CD4-positive, CD25-positive, alpha-beta regulatory T cell (primary cell): ENCODE results near the gene CD82. TPM values are rescaled to one million over a fixed set of nuclear protein-coding genes. Genes with fewer than 3 reads are reported as not detected.

ENCODE experiments used
- ATAC-seq, 2 donors: fragments of 150-1000 bp; cut with Tn5 transposase; one replicate each; pipeline ENCODE4 v1.10.0; 2021; ENCODE audit warnings: low read depth in 2 of 2, moderate number of reproducible peaks in 2 of 2, moderate library complexity in 1 of 2
- DNase-seq, 3 donors: peaks; one replicate each; pipeline versions ENCODE4 v3.0.0 to v3.0.0-alpha.2; 2012 to 2022; ENCODE audit warnings: mixed read lengths in 1 of 3
- H3K27ac ChIP-seq: one replicate; pipeline ENCODE4 v1.7.0; 2013; ENCODE audit warnings: mild to moderate bottlenecking, low read length; ENCODE audit not compliant: insufficient read depth, poor library complexity, severe bottlenecking
- H3K27me3 ChIP-seq: one replicate; pipeline ENCODE4 v1.7.0; 2013; ENCODE audit warnings: low read length; ENCODE audit not compliant: control insufficient read depth, insufficient read depth
- H3K36me3 ChIP-seq: one replicate; pipeline ENCODE4 v1.7.0; 2013; ENCODE audit warnings: mild to moderate bottlenecking, low read length, moderate library complexity; ENCODE audit not compliant: control insufficient read depth, insufficient read depth
- H3K4me1 ChIP-seq: 2 replicates; pipeline ENCODE4 v1.7.0; 2013; ENCODE audit warnings: mild to moderate bottlenecking, low read length; ENCODE audit not compliant: insufficient read depth, control insufficient read depth, poor library complexity, severe bottlenecking
- H3K4me3 ChIP-seq: one replicate; pipeline ENCODE4 v1.7.0; 2013; ENCODE audit warnings: low read depth, mild to moderate bottlenecking, low read length, moderate library complexity
- H3K9me3 ChIP-seq, 2 experiments: 1 replicate in 1 of 2; 2 replicates in 1 of 2; pipeline ENCODE4 v1.7.0; 2013; ENCODE audit warnings: low read length in 2 of 2, mild to moderate bottlenecking in 1 of 2, moderate library complexity in 1 of 2; ENCODE audit not compliant: control insufficient read depth in 2 of 2
- H3K27ac Mint-ChIP-seq, 3 donors: one replicate each; pipeline ENCODE4 v1.8.0; 2020 to 2022; ENCODE audit warnings: mild to moderate bottlenecking in 3 of 3, mixed read lengths in 3 of 3, moderate library complexity in 2 of 3
- H3K27me3 Mint-ChIP-seq: one replicate; pipeline ENCODE4 v1.8.0; 2022; ENCODE audit warnings: mild to moderate bottlenecking, mixed read lengths
- H3K36me3 Mint-ChIP-seq: one replicate; pipeline ENCODE4 v1.8.0; 2020; ENCODE audit warnings: mixed read lengths
- H3K4me1 Mint-ChIP-seq, 4 donors: one replicate each; pipeline ENCODE4 v1.8.0; 2020 to 2022; ENCODE audit warnings: mixed read lengths in 4 of 4, mild to moderate bottlenecking in 1 of 4
- H3K4me3 Mint-ChIP-seq, 4 donors: one replicate each; pipeline ENCODE4 v1.8.0; 2020 to 2022; ENCODE audit warnings: mild to moderate bottlenecking in 4 of 4, mixed read lengths in 4 of 4, moderate library complexity in 3 of 4
- H3K9me3 Mint-ChIP-seq, 7 donors: one replicate each; pipeline ENCODE4 v1.8.0; 2020 to 2022; ENCODE audit warnings: mixed read lengths in 7 of 7, mild to moderate bottlenecking in 3 of 7, moderate library complexity in 2 of 7
- polyA plus RNA-seq, 4 donors: library from polyadenylated mRNA; unstranded; fragments of 300-500 nt; fragmentation: Illumina TruSeq; gene quantifications; one replicate each; pipeline ENCODE4 v1.2.3, GENCODE V29; 2021
- total RNA-seq: library from RNA; stranded (reverse); gene quantifications from one replicate; pipeline ENCODE4 v1.2.3, GENCODE V29; 2022

CD82 gene
- total and polyA plus RNA-seq, 5 donors from 2014 or later = 81.0 to 167 (median 132) TPM

DNA sequence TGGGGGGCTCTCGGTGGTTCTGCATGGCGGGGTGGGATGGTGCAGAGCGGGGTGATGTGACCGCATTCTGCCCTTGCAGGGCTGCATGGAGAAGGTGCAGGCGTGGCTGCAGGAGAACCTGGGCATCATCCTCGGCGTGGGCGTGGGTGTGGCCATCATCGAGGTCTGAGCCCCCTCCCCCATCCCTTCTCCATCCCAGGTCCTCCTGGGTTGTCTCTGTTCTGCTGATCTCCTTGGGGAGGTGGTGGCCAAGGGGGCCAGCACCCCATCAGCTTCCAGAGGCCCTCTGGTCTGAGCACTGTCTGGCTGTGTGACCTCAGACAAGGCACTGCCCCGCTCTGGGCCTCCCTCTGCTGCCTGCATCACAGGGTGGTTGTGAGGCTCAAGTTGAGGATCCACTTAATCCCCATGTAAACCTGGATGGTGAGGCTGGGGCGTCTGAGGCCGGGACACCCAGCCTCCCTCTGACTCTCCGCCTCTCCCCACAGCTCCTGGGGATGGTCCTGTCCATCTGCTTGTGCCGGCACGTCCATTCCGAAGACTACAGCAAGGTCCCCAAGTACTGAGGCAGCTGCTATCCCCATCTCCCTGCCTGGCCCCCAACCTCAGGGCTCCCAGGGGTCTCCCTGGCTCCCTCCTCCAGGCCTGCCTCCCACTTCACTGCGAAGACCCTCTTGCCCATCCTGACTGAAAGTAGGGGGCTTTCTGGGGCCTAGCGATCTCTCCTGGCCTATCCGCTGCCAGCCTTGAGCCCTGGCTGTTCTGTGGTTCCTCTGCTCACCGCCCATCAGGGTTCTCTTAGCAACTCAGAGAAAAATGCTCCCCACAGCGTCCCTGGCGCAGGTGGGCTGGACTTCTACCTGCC lies 53.3 kb downstream of the CD82 start:
- no peak overlapping the region for H3K27ac ChIP-seq
- ATAC-seq (no peak), DNase-seq (no peak)
- no peaks in the 10 kb centered on the region for H3K27me3 ChIP-seq
- H3K4me3 ChIP-seq = no peak overlapping the region
- peaks cover 11% of the 10 kb centered on the region for H3K4me1 ChIP-seq
- peaks cover 25% of the 10 kb centered on the region for H3K36me3 ChIP-seq
- peaks cover 0 to 26% (median 13%) of the 10 kb centered on the region in 4 donors for H3K4me1 Mint-ChIP-seq
- no peak overlapping the region for H3K4me3 Mint-ChIP-seq
- H3K27ac Mint-ChIP-seq = no peak overlapping the region
- no peaks in the 10 kb centered on the region for H3K9me3 ChIP-seq
- H3K9me3 Mint-ChIP-seq = no peaks in the 10 kb centered on the region
- H3K27me3 Mint-ChIP-seq = no peaks in the 10 kb centered on the region
- H3K36me3 Mint-ChIP-seq = peaks cover 11% of the 10 kb centered on the region

DNA sequence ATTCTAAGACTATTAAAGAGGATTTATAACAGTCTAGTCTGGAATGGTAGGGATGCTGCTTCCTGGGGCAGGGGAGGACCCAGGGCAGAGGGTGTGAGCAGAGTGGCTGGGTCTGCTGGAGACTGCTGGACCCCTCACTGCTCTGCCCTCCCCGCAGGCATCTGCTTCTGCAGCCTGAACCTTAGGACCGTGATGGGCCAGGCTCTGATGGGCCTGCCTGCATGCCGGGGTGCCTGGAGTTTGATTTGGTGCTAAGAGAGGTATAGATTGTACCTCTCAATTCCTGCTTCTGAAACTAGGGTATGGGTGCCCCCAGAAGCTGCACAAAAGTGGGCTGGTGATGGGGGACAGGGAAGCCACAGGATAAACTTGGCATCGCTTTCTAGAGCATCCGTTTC lies 54.9 kb downstream of the CD82 start:
- H3K4me1 Mint-ChIP-seq = peaks cover 0 to 22% (median 13%) of the 10 kb centered on the region in 4 donors
- peak overlapping the region in 1 of 3 donors; percentile 46 for H3K27ac Mint-ChIP-seq
- peaks cover 7% of the 10 kb centered on the region for H3K4me1 ChIP-seq
- no peak overlapping the region for H3K27ac ChIP-seq
- H3K9me3 Mint-ChIP-seq = no peaks in the 10 kb centered on the region
- H3K9me3 ChIP-seq = no peaks in the 10 kb centered on the region
- ATAC-seq = no peak
- H3K4me3 ChIP-seq = no peak overlapping the region
- H3K36me3 ChIP-seq = peaks cover 24% of the 10 kb centered on the region
- H3K27me3 ChIP-seq = no peaks in the 10 kb centered on the region
- H3K4me3 Mint-ChIP-seq = no peak overlapping the region
- peaks cover 11% of the 10 kb centered on the region for H3K36me3 Mint-ChIP-seq
- DNase-seq = no peak
- H3K27me3 Mint-ChIP-seq = peaks cover 4% of the 10 kb centered on the region

- H3K9me3 ChIP-seq = no peaks in the 10 kb centered on the region
- H3K27ac Mint-ChIP-seq = peak overlapping the region in 1 of 3 donors; percentile 38
- no peak overlapping the region for H3K27ac ChIP-seq
- H3K27me3 ChIP-seq = no peaks in the 10 kb centered on the region
- H3K9me3 Mint-ChIP-seq = no peaks in the 10 kb centered on the region
- H3K36me3 ChIP-seq = peaks cover 15% of the 10 kb centered on the region
- H3K4me3 ChIP-seq = no peak overlapping the region
- peak; percentile 36 to 44 (median 39) for DNase-seq
- H3K27me3 Mint-ChIP-seq = peaks cover 4% of the 10 kb centered on the region
- peaks cover 5% of the 10 kb centered on the region for H3K36me3 Mint-ChIP-seq
- peaks cover 0 to 24% (median 13%) of the 10 kb centered on the region in 4 donors for H3K4me1 Mint-ChIP-seq
- peaks cover 7% of the 10 kb centered on the region for H3K4me1 ChIP-seq
- H3K4me3 Mint-ChIP-seq = no peak overlapping the region
- ATAC-seq = peak; percentile 32 to 61
These were observed 55.7 kb downstream of the CD82 start for GRCh38 chr11:44621140-44621681.

DNA sequence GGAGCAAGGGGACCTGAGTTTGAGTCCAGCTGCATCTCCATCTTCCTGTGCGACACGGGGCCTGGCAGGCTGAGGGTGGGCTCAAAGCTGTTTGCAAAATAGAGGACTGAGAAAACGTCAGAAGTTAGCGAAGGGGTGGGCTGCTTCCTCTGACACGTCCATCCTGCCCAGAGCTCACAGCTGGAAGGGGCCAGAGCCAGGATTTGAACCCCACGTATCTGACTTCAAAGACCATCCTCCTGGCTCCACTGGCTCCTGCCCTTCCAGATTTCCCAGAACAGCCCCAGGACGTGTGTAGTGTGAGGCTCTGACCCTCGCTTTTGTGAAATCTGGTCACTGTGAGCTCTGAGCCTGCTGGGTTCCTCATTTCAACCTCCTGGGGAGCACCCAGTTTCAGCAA lies 56.3 kb downstream of the CD82 start:
- Histone ChIP-seq H3K27ac (no peak overlapping the region), H3K27me3 (no peaks in the 10 kb centered on the region), H3K36me3 (peaks cover 12% of the 10 kb centered on the region), H3K4me1 (peaks cover 7% of the 10 kb centered on the region), H3K9me3 (no peaks in the 10 kb centered on the region), H3K4me3 (no peak overlapping the region)
- Mint-ChIP-seq H3K27ac (no peak overlapping the region), H3K27me3 (peaks cover 4% of the 10 kb centered on the region), H3K4me1 (peaks cover 0 to 23% (median 10%) of the 10 kb centered on the region in 4 donors), H3K36me3 (peaks cover 5% of the 10 kb centered on the region), H3K4me3 (no peak overlapping the region), H3K9me3 (peaks cover 0 to 4% (median 0%) of the 10 kb centered on the region in 7 donors)
- DNase-seq (no peak), ATAC-seq (no peak)

- no peak overlapping the region for H3K27ac ChIP-seq
- Mint-ChIP-seq H3K4me1 (peaks cover 0 to 19% (median 8%) of the 10 kb centered on the region in 4 donors), H3K4me3 (no peak overlapping the region), H3K36me3 (peaks cover 5% of the 10 kb centered on the region), H3K9me3 (peaks cover 0 to 4% (median 0%) of the 10 kb centered on the region in 7 donors), H3K27me3 (peaks cover 4% of the 10 kb centered on the region), H3K27ac (no peak overlapping the region)
- no peak overlapping the region for H3K4me3 ChIP-seq
- no peaks in the 10 kb centered on the region for H3K27me3 ChIP-seq
- no peaks in the 10 kb centered on the region for H3K9me3 ChIP-seq
- DNase-seq (no peak), ATAC-seq (no peak)
- H3K36me3 ChIP-seq = peaks cover 12% of the 10 kb centered on the region
- peaks cover 7% of the 10 kb centered on the region for H3K4me1 ChIP-seq
These were observed 56.8 kb downstream of the CD82 start for GRCh38 chr11:44622190-44622650.

DNA sequence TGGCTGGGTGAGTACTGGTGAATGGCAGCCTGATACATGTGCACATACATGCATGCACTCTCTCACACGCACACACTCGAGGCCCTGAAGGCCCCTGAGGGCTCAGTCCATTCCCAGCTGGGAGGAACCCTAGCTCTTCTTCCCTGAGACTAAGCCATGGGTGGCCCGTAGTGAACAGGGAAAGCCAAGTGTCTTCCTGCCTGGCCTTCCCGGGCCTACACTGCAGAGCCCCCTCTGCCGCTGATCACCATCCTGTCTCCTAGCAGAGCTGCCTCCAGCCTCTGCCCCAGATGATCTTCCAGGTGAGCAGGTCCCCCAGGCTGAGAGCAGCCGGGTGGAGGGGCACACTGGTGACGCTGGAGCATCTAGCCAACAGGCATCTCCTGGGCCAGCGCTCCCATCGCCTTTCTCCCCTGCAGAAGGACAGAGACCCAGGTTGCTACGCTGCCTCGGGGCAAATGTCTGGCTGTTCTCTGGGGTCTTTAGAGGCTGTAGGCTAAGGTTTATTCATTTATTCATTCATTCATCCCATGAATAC lies 57.3 kb downstream of the CD82 start:
- no peak for DNase-seq
- H3K27ac ChIP-seq = no peak overlapping the region
- H3K36me3 ChIP-seq = peaks cover 10% of the 10 kb centered on the region
- no peak for ATAC-seq
- peaks cover 4% of the 10 kb centered on the region for H3K27me3 Mint-ChIP-seq
- H3K9me3 Mint-ChIP-seq = peaks cover 0 to 4% (median 0%) of the 10 kb centered on the region in 7 donors
- no peak overlapping the region for H3K4me3 Mint-ChIP-seq
- no peaks in the 10 kb centered on the region for H3K9me3 ChIP-seq
- no peaks in the 10 kb centered on the region for H3K27me3 ChIP-seq
- H3K4me3 ChIP-seq = no peak overlapping the region
- peaks cover 7% of the 10 kb centered on the region for H3K4me1 ChIP-seq
- H3K36me3 Mint-ChIP-seq = peaks cover 3% of the 10 kb centered on the region
- H3K27ac Mint-ChIP-seq = peak overlapping the region in 1 of 3 donors; percentile 72
- H3K4me1 Mint-ChIP-seq = peaks cover 0 to 19% (median 8%) of the 10 kb centered on the region in 4 donors

- Histone ChIP-seq H3K27me3 (no peaks in the 10 kb centered on the region), H3K4me3 (no peak overlapping the region), H3K36me3 (peaks cover 9% of the 10 kb centered on the region), H3K27ac (no peak overlapping the region), H3K9me3 (no peaks in the 10 kb centered on the region), H3K4me1 (peaks cover 7% of the 10 kb centered on the region)
- ATAC-seq (peak in 1 of 2 donors; percentile 18), DNase-seq (no peak)
- Mint-ChIP-seq H3K27me3 (peaks cover 4% of the 10 kb centered on the region), H3K4me3 (no peak overlapping the region), H3K27ac (peak overlapping the region in 1 of 3 donors; percentile 72), H3K36me3 (no peaks in the 10 kb centered on the region), H3K4me1 (peaks cover 0 to 19% (median 8%) of the 10 kb centered on the region in 4 donors), H3K9me3 (peaks cover 0 to 4% (median 0%) of the 10 kb centered on the region in 7 donors)
These were observed 57.9 kb downstream of the CD82 start for GRCh38 chr11:44623341-44623730.
